EL (cell line): ENCODE results near the gene BPIFB2.
"Not testable (repeated sequence)": the region's sequence is repeated elsewhere in the genome, so short reads cannot be mapped to it uniquely, and the experiment has no call there.

Source experiments
- DNase-seq: peaks from one replicate; pipeline ENCODE4 v3.0.0-alpha.2; 2016

Gene BPIFB2

DNA sequence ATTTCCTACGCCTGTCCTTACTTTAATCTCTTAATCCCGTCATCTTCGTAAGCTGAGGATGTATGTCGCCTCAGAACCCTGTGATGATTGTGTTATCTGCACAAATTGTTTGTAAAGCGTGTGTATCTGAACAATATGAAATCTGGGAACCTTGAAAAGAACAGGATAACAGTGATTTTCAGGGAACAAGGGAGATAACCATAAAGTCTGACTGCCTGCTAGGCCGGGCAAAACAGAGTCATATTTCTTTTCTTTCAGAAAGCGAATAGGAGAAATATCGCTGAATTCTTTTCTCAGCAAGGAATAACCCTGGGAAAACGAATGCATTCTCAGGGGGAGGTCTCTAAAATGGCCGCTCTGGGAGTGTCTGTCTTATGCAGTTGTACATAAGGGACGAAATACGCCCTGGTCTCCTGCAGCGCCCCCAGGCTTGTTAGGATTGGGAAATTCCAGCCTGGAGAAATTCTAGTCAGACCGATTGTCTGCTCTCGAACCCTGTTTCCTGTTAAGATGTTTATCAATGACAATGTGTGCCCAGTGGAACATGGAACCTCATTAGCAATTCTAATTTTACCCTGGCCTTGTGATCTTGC lies 37.7 kb downstream of the BPIFB2 start:
- not testable (repeated sequence) for DNase-seq

GRCh38 chr20:33046412-33046811 lies 38.9 kb downstream of the BPIFB2 start:
- DNase-seq, result no peak

- no peak for DNase-seq
Measured at GRCh38 chr20:33051333-33051732, 43.8 kb downstream of the BPIFB2 start.

DNA sequence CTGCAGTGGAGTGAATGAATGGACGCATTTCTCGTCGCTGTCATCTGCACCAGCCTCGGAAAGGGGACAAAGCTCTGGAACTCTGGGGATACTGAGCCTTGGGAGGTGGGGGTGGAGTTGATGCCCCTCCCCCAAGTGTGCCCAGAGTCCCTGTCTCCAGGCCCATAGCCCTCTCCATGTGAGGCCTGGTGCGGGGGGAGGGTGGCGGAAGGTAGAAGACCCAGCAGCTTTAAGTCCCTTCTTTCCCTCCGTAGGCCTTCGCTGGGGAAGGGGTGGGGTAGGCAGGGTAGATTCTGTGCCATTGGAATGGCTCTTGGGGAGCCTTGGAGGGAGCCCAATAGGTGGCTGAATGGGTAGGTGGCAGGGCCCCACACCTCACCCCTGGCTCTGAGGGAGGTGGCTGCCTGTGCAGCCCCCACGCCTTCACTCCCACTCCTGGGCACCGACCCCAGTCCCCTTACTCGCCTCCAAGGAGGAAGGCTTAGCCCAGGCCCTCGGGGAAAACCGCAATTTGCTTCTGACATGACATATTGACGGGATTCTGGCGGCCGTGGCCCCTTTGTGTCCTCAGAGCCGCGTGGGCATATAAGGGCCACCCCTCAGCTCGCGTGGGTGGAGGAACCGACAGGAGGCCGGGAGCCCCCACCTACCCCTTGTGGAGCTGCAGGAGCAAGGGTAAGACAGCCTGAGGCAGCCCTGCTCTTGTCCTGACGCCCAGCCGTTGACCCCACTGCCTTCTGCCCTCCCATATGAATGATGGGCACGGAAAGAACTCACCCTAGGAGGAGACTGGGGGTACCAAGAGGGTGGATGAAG lies 46.0 kb downstream of the BPIFB2 start, which contains the start of gene BPIFB3:
TSS of gene BPIFB3 (plus strand) at position 613 of the 816 bp plus-strand sequence. CDS start 1,533 bp downstream, outside the sequence.
- DNase-seq, result no peak

DNA sequence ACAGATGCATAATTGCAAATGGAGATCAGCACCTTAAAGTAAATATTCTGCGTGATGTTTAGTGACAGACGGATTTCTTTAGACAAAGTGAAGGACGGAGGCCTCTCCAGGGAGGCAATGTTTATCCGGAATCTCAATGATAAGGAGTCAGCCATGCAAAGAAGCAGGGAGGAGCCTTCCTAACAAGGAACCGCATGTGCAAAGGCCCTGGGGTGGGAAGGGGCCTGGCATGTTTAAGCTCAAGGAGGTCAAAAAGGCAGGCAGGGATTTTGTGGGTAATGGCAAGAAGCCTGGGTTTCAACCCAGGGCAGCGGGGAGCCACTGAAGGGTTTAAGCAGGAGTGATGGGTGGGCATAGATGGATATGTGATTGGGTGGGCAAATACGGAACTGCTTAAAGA lies 46.9 kb downstream of the BPIFB2 start:
- no peak for DNase-seq

- no peak for DNase-seq
Measured at GRCh38 chr20:33054791-33055190, 47.3 kb downstream of the BPIFB2 start.

DNA sequence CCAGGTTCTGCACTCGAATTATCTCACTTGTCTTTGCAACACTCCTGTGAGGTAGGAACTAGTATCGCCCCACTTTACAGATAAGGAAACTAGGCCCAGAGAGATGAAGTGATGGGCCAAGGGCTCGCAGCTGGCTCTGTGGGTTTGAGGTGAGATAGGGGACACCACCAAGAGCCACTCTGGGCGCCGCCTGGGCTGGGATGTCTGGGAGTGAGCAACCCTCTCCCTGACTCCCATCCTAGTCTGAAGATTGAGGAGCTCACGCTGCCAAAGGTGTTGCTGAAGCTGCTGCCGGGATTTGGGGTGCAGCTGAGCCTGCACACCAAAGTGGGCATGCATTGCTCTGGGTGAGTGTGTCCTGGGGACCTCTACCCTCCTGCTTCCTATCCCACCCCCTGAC lies 51.6 kb downstream of the BPIFB2 start:
- DNase-seq, result no peak

GRCh38 chr20:33059741-33060390 lies 52.4 kb downstream of the BPIFB2 start:
- no peak for DNase-seq

DNA sequence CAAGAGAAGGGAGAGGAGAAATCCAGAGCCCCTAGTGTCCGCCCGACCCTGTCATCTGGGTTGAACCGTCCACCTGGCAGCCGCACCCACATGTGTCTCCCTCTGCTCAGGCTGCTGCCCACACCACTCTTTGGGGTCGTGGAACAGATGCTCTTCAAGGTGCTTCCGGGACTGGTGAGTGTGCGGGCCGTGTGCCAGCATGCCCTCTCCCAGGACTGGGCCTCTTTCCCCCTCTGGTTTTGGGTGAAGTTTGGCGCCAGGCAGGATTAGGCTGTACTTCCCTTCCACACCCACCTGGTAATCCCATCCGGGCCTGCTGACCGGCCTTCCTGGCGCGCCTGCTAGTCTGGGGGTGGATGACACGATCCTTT lies 54.1 kb downstream of the BPIFB2 start:
- DNase-seq, result no peak

DNA sequence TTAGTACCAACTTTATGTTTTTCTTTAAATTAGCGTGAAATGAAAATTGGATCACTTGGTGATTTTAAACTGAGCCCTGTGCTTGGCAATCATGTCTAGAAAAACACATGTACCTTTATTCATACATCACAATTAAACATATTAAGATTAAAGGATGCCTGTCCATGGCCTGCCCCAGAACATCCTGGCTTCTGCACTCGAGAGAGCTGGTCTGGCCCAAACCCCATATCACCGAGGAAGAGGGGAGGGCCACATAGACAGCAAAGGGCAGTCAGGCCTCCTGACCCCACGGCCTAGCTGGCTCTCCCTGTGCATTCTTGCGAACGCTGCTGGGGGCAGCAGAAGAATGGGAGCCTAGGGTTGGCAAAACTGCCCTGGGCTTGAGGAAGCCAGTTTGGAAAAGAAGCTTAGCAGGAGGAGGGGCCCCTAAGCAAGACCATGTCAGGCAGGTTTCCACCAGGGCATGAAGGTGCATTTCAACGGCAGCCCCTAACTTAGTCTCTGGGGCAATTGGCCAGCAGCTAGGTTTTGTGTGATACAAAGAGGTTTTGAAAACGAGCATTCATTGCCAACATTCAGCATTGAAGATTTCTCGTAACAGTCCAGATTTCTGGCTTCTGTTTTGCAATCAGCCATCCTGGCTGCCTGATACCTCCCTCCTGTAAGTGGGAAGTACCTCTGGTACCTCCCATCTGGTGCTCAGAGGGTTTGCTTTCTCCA lies 54.8 kb downstream of the BPIFB2 start:
- no peak for DNase-seq

DNA sequence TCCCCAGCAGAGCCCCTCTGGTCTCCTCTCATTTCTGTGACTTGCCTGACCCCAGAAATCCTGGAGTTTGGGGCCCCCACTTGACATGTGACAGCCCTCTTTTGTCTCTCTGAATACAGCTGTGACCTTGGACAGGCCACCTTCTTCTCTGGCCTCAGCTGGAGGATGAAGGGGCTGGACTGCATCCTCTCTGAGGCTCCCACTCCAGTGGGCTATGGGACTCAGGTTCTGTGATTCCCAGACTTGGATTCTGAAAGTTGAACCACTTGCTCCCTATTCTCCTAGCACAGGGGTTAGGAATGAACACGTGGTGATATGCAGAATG lies 55.3 kb downstream of the BPIFB2 start:
- no peak for DNase-seq

- DNase-seq, result no peak
Measured at GRCh38 chr20:33063271-33063670, 55.8 kb downstream of the BPIFB2 start.

- no peak for DNase-seq
Measured at GRCh38 chr20:33064572-33065287, 57.2 kb downstream of the BPIFB2 start.

- no peak for DNase-seq
Measured at GRCh38 chr20:33065785-33066184, 58.3 kb downstream of the BPIFB2 start.

DNA sequence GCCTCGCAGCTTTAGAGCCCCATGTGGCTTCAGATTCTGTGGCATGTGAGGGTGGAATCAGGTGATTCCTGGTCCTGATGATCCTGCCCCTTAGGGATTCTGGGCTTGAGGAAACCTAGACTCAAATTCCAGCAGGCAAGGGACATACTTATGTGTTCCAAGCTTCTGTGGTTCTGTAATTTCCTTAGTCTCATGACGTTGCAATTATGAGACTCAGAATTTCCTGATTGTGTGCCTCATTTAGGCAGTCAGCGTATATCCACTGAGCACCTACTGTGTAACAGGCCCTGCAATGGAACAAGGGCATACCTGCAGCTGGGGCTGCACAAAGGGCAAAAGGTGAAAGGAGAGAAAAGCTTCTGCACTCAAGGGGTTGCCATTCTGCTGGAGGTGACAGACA lies 60.3 kb downstream of the BPIFB2 start:
- DNase-seq, result no peak

- no peak for DNase-seq
Measured at GRCh38 chr20:33068251-33068939, 60.9 kb downstream of the BPIFB2 start.

GRCh38 chr20:33069673-33070072 lies 62.2 kb downstream of the BPIFB2 start:
- no peak for DNase-seq

- no peak for DNase-seq
Measured at GRCh38 chr20:33070111-33071053, 62.9 kb downstream of the BPIFB2 start.

- DNase-seq, result no peak
Measured at GRCh38 chr20:33071198-33071597, 63.7 kb downstream of the BPIFB2 start.

DNA sequence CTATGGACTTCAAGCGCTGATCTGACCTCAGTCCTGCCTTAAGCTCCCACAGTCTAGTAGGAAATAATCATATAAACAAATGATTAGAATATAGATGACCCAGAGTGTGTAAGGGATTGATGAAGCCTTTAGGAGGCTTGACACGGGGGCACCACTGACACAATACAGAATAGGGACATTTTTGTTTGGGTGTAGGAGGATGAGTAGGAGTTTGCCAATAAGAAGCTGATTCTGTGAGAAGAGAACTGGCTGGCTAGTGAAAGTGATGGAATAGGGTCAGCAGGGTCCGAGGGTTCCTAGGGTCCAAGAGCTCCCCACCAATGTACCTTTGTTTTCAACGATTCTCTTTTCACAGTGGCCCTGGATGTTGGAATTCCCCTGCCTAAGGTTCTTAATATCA lies 64.9 kb downstream of the BPIFB2 start:
- DNase-seq, result no peak

DNA sequence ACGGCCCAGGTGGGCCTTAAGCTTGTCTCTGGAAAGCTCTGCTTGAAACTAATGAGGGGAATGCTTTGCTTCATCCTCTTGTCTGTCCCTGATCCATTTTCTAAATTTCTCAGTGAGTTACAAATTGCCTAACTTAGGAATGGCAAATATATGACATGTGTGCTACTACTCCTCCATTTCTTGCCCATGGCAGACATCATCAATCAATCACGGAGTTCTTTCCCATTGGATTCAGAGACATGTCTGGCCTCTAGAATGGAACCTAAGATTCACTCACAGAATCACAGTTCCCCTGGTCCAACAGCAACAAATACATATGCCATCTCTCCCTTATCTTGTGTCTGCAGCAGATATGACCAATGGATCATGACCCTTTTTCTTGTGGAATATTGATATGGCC lies 65.3 kb downstream of the BPIFB2 start:
- no peak for DNase-seq
